Ureter (tissue), 1 donor: ENCODE data around the gene RHOF. TPM values are rescaled to one million over a fixed set of nuclear protein-coding genes. Genes with fewer than 3 reads are reported as not detected.
A peak's percentile ranks its signal among the peaks of the same experiment; 100 is the strongest.

Experiments used
- DNase-seq: peaks from one replicate; pipeline ENCODE4 v3.0.0-alpha.2; 2020; ENCODE audit warnings: low spot score
- total RNA-seq: library from RNA; stranded (reverse); gene quantifications from one replicate; pipeline ENCODE4 v1.2.4, GENCODE V29; 2023
- donor health status: DM: yes; HTN: yes; CAD: no.

RHOF gene, protein sequence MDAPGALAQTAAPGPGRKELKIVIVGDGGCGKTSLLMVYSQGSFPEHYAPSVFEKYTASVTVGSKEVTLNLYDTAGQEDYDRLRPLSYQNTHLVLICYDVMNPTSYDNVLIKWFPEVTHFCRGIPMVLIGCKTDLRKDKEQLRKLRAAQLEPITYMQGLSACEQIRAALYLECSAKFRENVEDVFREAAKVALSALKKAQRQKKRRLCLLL
- 20.5 TPM for total RNA-seq

GRCh38 chr12:121793440-121793837, at the start of gene RHOF:
RHOF (minus strand) TSS chr12:121793688; CDS start chr12:121793633, 55 bp downstream.
- no peak for DNase-seq

DNA sequence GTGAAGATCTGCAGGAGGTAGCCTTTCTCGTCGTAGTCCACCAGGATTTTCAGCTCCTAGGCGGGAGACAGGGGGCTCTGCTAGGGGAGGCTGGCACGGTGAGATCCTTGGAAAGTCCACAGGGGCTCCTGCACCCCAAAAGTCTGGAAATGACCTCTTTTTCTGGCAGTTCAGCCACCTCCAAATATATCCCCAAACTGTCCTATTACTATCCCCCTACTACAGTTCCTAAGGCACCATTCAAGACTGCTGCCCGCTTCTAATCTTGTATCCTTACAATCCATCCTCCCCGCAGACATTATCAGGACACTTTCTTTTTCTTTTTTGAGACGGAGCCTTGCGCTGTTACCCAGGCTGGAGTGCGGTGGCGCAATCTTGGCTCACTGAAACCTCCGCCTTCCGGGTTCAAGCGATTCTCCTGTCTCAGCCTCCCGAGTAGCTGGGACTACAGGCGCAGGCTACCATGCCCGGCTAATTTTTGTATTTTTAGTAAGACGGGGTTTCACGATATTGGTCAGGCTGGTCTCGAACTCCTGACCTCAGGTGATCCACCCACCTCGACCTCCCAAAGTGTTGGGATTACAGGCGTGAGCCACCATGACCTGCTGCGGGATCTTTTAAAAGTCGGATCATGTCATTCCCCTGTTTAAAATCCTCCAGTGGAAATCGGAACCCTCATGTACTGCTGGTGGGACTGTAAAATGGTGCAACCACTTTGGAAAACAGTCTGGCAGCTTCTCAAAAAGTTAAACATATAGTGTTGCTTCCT, 46.7 kb upstream of the RHOF start:
- DNase-seq: no peak

DNA sequence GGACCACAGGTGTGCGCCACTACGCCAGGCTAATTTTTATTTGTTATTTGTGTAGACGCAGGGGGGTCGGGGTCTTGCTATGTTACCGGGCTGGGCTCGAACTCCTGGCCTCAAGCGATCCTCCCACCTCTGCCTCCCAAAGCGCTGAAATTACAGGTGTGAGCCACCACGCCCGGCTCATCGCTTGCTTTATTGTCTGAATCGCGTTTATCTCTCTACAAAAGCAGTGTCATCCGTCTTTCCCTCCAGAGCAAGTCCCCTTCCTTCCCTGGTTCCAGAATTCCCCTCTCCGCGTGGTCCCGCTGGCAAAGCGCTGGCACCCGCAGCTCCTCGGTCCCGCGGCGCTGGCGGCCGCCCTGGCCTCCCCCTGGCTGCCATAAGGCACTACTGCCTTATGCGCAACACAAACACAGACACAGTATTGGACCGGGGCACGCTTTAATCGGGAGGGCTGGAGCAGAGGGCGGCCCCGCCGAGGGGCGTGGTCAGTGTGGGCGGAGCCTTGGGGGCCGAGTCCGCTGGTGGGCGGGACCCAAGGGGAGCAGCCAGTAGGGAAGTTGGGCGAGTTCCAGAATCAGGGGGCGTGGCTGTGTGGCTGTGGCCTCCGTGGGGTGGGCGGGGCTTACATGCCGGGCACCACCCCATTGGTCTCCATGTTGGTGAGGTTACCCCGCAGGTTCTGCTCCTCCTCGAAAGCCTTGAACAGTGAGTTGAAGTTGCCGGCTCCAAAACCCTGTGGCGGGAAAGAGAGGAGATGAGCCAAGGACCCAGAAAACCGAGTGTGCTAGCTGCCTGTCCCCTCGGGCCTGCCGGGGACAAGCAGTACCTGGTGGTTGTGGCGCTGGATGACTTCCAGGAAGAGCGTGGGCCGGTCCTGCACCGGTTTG, 45.9 kb upstream of the RHOF start:
- DNase-seq: peak; percentile 100

GRCh38 chr12:121838126-121838525, 44.6 kb upstream of the RHOF start:
- DNase-seq: no peak

- no peak for DNase-seq
These were observed 44.2 kb upstream of the RHOF start for GRCh38 chr12:121837680-121838079.

DNA sequence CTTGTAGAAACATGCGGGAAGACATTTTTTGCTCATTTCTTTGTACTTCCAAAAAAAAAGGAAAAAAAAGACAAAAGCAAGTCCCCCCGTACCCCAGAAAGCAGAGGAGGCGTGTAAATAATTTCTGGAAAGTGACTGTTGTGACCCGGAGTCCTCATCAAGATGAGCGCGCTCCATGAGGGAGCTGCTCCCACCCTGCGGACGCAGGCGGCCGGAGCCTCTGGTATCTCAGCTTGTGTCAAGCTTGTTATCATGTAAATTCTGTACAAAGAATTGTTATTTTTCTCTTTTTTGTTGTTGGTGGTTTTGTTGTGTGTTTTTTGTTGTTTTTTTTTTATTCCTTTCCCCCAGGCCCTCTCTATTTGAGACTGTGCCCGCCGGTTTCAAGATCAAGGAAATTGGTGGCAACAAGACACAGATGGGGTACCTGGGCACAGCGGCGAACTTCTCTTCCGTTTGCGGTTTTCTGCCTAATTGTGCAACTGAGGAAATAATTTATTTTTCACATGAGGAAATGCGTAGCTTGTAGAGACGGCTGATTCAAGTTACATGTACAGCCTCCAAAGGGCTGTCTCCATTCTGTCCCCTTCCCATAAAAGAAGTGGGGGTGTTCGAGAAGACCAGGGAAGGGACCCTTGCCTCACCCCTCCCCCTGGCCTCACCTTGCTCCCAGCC, 38.2 kb upstream of the RHOF start:
- no peak for DNase-seq

DNA sequence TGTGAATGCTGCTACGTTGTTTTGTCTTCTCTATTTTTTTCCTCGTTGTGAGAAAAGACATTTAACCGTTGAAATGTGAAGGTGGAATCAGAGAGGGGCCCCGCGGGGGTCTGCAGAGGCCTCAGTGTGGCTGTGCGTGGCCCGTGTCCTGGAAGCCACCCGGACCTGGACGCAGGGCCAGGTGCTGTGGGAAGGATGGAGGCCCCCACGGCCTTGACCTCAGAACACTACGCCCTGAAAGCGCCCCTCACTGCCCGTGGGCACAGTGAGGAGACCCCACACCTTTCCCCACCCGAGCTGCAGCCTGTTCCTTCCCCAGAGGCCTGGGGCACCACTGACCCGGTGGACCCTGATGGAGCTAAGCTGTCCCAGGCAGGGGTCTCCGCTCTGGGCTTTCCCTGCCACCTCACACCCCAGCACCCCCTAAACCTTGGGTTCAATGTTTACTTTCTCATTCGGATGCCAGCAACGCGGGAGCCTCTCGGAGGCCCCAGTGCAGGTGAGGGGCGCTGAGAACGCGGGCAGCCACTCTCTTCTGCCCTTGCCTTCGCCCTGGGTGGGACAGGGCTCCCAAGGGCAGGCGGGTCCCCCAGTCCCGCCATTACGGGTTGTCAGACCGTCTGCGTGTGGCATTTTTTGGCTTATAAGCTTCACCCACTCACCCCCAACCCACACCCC, 37.2 kb upstream of the RHOF start:
- no peak for DNase-seq

DNA sequence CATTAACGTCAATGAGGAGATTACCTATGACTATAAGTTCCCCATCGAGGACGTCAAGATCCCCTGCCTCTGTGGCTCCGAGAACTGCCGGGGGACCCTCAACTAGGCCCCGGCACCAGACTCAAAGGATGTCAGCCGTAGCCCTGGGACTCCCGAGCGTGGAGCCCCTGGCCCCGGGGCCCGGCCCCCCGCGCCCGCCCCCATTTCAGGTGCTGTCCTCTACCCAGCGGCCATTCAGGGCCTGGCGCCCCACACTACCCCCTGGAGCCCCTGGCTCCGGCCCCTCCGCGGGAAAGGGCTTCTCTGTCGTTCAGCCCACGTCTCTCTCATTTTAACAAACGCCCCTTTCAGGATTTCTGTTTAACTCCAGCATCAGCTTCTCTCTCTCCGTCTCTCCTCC, 36.6 kb upstream of the RHOF start:
- DNase-seq: no peak

- DNase-seq: no peak
These were observed 35.9 kb upstream of the RHOF start for GRCh38 chr12:121829250-121829918.

DNA sequence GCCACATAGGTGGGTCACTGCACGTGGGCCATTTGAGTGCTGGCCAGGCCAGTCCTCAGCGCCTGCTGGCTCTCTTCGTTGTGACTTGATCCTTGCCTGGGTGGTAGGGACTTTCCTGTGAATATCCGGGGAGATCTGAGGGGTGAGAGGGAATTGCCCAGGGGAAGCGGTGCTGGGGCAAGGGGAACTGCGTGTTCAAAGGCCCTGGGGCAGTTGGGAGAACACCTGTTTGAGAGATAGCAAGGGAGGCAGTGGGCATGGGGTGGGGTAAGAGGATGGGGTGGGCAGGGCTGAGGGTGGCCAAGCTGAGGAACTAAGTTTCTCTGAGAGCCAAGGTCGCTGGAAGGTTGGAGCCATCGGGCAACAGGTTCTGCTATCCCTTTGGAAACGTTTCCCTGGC, 35.3 kb upstream of the RHOF start:
- DNase-seq: no peak

- DNase-seq: no peak
These were observed 34.8 kb upstream of the RHOF start for GRCh38 chr12:121828306-121828705.

DNA sequence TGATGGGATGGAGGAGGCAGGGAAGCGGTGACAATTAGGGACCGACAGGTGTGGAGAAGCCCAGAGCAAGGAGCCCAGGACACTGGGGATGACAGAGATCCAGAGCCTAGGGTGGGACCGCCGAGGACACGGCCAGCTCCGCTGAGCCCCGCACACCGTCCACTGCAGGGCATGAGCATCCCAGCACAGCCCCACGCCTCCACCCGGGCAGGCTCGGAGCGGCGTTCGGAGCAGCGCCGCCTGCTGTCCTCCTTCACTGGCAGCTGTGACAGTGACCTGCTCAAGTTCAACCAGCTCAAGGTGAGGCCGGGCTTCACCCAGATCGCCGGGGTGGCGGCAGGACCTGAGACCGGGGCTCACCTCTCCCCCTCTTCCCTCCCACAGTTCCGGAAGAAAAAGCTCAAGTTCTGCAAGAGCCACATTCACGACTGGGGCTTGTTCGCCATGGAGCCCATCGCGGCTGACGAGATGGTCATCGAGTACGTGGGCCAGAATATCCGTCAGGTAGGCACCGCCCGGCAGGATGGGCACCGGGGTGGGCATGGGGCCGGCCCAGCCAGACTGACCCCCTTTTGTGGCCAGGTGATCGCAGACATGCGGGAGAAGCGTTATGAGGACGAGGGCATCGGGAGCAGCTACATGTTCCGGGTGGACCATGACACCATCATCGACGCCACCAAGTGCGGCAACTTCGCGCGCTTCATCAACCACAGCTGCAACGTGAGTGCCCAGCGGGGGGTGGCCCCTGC, 34.0 kb upstream of the RHOF start:
- DNase-seq: no peak

GRCh38 chr12:121826318-121827150, 33.0 kb upstream of the RHOF start:
- DNase-seq: no peak

DNA sequence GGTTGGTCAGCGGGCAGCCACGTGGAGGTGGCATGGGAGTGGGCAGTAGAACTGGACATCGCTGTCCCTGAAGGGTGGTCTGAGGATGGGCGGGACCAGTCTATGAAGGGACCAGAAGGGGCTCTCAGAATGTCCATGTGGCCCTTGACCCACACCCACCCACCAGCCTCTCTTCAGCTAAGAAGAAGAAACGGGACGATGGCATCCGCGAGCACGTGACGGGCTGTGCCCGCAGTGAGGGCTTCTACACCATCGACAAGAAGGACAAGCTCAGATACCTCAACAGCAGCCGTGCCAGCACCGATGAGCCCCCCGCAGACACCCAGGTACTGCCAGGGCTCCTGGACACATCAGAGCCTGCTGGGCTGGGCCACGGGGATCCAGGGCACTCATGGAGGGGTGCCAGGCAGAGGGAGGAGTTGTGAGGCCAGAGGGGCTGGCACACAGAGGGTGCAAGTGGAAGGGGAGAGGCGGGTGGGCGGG, 31.6 kb upstream of the RHOF start:
- DNase-seq: no peak

DNA sequence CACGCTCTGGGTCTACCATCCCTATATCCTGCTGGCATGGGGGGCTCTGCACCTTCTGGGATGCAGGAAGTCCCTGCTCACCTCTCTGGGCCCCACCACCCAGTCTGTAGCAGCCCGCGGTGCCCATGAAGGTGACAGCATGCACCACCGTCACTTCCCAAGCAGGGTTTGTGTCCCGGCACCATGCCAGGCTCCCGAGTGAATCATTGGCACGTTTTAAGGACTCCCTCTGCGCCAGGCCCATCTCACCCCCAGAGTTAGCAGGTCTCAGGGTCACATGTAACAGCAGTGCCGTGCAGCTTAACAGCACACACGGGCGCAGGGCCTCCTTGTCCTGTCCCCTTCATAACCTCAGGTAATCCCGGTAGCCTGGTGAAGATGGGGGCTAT, 30.2 kb upstream of the RHOF start:
- DNase-seq: no peak

- DNase-seq: no peak
These were observed 29.7 kb upstream of the RHOF start for GRCh38 chr12:121823101-121823726.

DNA sequence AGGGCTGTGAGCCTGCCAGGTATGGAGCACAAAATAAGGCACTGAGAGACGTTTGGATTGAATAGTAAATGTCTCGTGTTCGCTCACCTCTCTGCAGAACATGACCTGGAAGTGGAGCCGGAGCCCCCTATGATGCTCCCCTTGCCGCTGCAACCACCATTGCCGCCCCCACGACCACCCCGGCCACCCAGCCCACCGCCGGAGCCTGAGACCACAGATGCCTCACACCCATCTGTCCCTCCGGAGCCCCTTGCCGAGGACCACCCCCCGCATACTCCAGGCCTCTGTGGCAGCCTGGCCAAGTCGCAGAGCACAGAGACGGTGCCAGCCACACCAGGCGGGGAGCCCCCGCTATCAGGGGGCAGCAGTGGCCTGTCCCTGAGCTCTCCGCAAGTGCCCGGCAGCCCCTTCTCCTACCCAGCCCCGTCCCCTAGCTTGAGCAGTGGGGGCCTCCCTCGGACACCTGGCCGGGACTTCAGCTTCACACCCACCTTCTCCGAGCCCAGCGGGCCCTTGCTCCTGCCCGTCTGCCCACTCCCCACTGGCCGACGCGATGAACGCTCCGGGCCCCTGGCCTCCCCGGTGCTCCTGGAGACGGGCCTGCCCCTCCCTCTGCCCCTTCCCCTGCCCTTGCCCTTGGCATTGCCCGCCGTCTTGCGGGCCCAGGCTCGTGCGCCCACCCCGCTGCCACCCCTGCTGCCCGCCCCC, 29.1 kb upstream of the RHOF start:
- DNase-seq: no peak

DNA sequence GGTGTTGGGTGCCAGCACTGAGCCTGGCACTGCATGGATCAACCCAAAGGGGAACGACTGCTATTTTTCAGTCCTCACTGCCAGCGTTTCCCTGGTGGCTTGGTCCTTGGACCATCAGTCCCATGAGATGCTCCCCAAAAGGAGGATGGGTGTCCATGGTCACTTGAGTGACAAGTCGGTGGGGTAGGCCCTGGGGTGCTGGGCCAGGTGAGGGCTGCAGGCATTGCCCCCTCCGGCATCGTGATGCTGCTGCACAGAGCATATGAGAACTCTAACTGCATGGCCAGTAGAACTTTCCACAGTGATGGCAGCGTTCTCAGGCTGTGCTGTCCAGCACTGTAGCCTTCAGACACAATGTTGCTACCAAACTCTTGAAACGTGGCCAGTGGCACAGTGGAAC, 26.6 kb upstream of the RHOF start:
- DNase-seq: no peak
